GM18499 (cell line): ENCODE results near the gene ARFGEF3.
"Not testable (repeated sequence)": the region's sequence is repeated elsewhere in the genome, so short reads cannot be mapped to it uniquely, and the experiment has no call there.

Experiments
- ATAC-seq: cut with Tn5 transposase; IDR thresholded peaks from one replicate; pipeline ENCODE4 v1.9.1; 2021; ENCODE audit warnings: moderate number of reproducible peaks; ENCODE audit not compliant: insufficient read depth, unreplicated experiment

Gene ARFGEF3

GRCh38 chr6:138261116-138261780 is 99.5 kb downstream of the ARFGEF3 start:
- ATAC-seq: no peak

GRCh38 chr6:138263963-138264362 is 102.2 kb downstream of the ARFGEF3 start:
- no peak for ATAC-seq

GRCh38 chr6:138264372-138264880 is 102.7 kb downstream of the ARFGEF3 start:
- no peak for ATAC-seq

GRCh38 chr6:138266095-138266494 is 104.4 kb downstream of the ARFGEF3 start:
- ATAC-seq: no peak

- ATAC-seq: no peak
Measured at GRCh38 chr6:138267971-138268895, 106.5 kb downstream of the ARFGEF3 start.

- ATAC-seq: no peak
Measured at GRCh38 chr6:138271451-138271850, 109.7 kb downstream of the ARFGEF3 start.

GRCh38 chr6:138272533-138273315 is 111.0 kb downstream of the ARFGEF3 start:
- ATAC-seq: no peak

- no peak for ATAC-seq
Measured at GRCh38 chr6:138275976-138276375, 114.2 kb downstream of the ARFGEF3 start.

- ATAC-seq: no peak
Measured at GRCh38 chr6:138277835-138278234, 116.1 kb downstream of the ARFGEF3 start.

- no peak for ATAC-seq
Measured at GRCh38 chr6:138278326-138278725, 116.6 kb downstream of the ARFGEF3 start.

GRCh38 chr6:138285800-138286199 is 124.1 kb downstream of the ARFGEF3 start:
- ATAC-seq: no peak

GRCh38 chr6:138286698-138287097 is 125.0 kb downstream of the ARFGEF3 start:
- ATAC-seq: no peak

- no peak for ATAC-seq
Measured at GRCh38 chr6:138287144-138287955, 125.6 kb downstream of the ARFGEF3 start.

- not testable (repeated sequence) for ATAC-seq
Measured at GRCh38 chr6:138288428-138289085, 126.8 kb downstream of the ARFGEF3 start.

GRCh38 chr6:138289739-138290138 is 128.0 kb downstream of the ARFGEF3 start:
- no peak for ATAC-seq

GRCh38 chr6:138290423-138290962 is 128.8 kb downstream of the ARFGEF3 start:
- no peak for ATAC-seq

GRCh38 chr6:138291036-138291848 is 129.5 kb downstream of the ARFGEF3 start:
- no peak for ATAC-seq

- no peak for ATAC-seq
Measured at GRCh38 chr6:138291849-138292181, 130.1 kb downstream of the ARFGEF3 start.
